NCI-H2227 (cell line): ENCODE results near the gene PAPOLG.
A peak's percentile ranks its signal among the peaks of the same experiment; 100 is the strongest.

Experiments
- DNase-seq: peaks from one replicate; lab custom pipeline; 2025; ENCODE audit not compliant: unreplicated experiment; lab: John Stamatoyannopoulos, UW

PAPOLG gene

DNA sequence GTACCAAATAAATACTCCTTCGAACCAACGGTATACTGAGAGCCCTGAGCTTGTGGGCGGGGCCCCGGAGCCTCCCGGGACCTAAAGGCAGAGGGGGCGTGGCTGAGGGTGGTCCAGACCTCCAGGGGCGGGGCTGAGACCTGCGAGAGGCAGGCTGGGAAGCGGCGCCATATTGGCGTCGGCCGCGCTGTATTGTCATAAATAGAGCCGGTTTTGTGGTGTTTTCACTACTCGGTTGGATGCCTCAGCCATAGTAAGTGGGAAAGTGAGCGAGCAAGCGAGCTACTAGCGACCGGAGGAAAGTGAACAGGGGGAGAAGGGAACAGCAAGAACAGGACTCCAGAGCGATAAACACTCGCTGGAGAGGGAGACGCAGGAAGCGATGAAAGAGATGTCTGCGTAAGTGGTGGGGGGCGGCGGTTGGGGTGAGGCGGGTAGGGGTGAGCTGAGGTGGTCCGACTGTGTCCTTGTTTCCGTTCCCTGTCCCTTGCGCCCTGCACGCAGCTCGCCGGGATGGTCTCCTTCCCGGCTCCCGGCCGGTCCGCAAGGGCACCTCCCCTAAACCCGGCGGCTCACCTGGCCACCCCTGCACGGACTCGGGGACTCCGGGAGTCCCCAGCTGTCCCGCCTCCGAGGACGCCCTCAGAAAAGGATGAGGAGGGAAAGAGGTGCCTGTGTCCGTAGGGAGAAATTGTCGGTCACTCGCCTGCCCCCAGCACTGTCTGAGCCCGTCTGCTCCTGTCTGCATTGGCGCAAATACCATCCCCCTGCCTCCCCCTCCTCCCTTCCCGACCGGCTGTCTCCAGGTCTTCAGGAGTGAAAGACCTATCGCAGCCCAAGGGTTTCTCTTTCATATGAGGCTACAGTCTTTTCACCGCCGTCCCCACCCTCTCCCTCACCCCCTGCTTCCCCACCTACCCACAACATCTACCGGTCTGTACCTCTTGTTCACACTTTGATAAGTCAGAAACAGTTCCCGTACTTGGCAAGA lies at the start of gene PAPOLG:
PAPOLG (plus strand) TSS at position 172 of the 991 bp plus-strand sequence; CDS start at position 383, 211 bp downstream.
- peak; percentile 98 for DNase-seq

DNA sequence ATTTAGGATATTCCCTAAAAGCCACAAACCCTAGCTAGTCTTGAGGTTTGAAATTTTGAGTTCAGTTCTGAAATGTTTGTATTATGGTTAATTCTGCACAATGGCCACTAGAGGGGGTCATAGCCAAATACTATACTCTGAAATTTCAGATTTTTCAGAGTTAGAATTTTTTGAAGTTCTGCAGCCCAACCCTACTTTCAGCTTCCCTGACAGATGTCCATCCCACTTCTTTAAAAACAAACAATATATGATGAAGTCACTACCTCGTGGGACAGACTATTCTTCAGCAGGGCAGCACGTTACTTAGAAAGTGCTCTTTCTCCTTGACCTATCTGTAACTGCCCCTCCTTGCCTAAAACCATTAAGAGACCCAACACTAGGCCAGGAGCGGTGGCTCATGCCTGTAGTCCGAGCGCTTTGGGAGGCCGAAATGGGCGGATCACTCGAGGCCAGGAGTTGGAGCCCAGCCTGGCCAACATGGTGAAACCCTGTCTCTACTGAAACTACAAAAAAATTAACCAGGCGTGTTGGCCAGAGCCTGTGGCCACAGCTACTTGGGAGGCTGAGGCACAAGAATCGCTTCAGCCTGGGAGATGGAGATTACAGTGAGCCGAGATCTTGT lies 48.2 kb upstream of the PAPOLG start:
- DNase-seq = peak; percentile 59

DNA sequence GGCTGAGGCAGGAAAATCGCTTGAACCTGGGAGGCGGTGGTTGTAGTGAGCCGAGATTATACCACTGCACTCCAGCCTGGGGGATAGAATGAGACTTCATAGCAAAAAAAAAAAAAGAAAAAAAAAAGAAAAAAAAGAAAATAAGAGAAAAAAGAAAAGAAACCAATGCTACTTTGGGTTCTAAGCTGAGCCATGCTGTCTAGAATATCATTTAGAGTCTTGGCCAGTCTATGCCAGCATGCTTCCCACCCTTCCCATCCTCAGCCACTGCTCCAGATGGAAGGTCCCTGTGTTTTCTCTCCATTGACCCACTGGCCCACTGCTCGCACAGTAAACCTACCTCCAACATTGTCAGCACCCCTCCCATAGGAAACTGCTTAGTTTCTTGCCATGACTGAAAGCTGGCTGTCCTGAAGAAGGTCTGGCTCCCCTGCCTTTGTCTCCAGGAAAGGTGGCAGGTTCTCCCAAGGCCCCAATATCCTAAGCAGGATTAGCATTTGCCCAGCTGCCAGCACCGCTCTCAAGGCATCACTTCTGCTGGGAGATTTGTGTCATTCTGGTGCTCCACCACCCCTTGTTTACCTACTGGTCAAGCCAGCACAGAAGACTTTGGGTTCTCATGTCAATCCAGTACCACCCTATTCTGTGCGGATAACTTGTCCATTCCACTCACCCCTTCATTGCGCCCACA lies 47.3 kb upstream of the PAPOLG start:
- DNase-seq = no peak

DNA sequence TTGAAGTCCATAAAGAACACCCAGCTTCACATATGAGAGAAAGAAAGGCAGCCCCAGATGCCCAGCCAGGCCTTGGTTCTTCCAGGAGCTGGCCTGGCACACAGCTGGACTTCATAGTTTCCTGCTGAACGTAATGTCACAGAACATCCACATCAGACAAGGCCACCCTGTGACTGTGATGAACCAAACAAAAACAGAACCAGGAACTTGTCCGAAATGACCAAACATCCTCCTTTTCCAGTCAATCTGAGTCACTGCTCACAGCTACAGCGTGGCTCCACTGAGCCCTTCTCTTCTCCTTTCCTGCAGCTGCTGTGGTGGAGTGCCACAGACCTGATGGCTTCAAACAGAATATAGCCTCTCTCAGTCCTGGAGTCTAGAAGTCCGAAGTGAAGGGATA lies 45.4 kb upstream of the PAPOLG start:
- DNase-seq = no peak

DNA sequence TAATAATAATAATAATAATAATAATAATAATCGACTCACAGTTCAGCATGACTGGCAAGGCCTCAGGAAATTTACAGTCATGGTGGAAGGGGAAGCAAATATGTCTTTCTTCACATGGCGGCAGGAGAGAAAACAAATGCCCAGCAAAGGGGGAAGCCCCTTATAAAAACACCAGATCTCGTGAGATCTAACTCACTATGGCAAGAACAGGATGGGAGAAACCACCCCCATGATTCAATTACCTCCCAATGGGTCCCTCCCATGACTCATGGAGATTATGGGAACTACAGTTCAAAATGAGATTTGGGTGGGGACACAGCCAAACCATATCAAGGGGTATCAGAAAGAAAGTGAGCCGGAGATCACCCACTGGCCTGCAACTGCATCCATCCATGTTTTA lies 40.5 kb upstream of the PAPOLG start:
- no peak for DNase-seq

DNA sequence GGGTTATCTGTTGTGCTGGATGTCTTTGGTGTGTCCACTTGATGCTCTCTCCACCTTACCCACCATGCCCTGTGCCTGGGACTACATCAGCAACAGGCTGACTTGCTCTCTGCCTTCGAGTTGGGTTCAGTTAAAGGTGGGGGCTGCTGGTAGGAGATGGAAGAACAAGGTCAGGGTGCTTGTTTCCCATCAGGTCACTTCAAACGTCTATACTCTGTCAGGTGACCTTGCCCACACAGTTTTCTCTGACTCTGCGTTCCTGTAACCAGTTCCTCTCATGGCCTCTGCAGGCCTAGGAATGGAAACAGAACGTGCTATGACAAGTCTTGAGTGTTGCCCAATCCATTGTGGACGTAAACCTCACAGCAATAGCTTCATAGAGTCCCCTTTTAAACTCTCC lies 38.4 kb upstream of the PAPOLG start:
- DNase-seq = no peak

DNA sequence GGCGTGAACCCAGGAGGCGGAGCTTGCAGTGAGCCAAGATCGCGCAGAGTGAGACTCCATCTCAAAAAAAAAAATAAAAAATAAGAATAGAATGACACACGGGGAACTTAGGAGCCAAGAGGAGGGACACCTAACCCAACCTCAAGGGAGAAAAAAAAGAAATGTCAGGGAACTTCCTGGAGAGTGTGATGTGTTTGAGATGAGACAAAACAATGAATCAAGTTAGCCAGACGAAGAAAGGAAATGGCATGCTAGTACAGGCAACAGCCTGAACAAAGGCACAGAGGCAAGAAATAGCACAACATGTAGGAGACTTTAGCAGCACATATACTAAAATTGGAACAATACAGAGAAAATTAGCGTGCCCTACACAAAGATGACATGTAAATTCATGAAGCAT lies 36.7 kb upstream of the PAPOLG start:
- DNase-seq = no peak

DNA sequence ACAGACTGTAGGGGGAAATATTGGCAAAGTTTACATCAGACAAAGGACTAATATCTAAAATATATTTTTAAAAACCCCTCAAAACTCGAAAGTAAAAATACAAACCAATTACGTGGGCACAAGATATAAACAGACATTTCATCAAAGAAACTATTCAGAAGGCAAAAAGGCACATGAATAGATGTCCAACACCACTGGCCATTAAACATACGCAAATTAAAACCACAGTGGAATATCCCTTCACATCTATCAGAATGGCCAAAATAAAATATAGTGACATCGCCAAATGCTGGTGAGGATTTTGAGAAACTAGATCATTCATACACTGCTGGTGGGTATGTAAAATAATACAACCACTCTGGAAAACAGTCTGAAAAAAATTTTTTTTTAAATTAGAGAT lies 30.6 kb upstream of the PAPOLG start:
- no peak for DNase-seq

DNA sequence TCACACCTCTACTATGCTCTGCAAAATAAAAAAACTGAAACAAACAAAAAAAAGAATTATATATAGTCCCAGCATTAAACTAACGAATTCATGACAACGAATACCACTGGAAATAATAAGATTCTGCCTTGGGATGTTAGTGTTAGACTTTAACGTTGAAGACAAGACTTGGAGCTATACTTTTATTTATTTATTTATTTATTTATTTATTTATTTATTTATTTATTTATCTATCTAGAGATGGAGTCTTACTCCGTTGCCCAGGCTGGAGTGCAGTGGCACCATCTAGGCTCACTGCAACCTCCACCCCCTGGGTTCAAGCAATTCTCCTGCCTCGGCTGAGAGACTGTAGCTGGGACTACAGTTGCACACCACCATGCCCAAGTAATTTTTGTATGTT lies 27.2 kb upstream of the PAPOLG start:
- no peak for DNase-seq

DNA sequence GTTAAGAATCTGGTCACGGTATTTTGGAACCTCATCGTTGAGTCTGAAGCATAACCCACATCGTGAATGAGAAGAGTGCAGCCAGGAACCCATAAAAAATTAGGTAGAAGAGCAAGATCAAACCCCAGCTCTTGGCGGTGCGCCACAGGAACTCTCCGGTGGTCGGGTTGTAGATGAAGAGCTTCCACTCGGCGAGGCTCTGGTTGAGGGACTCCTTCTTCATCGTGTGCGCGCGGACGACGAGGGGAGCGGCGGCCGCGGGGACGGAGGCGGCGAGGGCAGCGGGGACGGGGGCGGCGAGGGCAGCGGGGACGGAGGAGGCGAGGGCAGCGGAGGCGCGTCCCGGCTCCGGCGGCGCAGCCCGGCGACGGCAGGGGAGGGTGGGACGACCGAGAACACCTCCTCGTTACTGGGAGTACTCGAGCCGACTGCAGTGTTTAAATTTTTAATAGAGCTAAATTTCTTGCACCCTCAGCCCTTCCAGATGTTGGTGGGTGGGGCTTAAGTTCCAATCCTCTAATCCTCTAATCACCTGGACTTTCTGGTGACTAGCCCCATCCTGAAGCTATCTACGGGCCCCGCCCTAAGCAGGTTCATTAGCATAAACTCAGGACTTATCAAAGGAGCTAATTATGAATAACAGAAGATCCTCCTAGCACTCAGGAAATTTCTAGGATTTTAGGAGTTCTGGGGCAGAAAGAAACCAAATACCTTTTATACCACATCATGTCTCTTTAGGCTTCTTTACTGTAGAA lies 20.4 kb upstream of the PAPOLG start:
- DNase-seq = peak; percentile 13

DNA sequence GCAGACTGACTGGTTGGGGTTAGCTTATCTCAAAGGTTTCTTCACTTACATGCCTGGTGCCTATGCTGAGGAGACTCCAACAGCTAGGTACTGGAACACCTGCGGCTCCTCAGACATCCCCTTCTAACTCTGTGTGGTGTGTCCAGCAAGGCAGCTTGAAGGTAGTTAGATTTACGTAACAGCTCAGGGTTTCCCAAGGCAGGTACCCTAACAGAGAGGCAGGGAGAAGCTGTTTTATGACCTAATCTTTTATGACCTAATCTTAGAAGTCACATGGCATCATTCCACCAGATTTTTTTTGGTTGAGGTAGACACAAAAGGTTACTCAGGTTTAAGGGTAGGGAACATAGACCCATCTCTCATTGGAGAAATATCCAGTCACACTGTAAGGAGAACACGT lies 17.4 kb upstream of the PAPOLG start:
- DNase-seq = no peak

DNA sequence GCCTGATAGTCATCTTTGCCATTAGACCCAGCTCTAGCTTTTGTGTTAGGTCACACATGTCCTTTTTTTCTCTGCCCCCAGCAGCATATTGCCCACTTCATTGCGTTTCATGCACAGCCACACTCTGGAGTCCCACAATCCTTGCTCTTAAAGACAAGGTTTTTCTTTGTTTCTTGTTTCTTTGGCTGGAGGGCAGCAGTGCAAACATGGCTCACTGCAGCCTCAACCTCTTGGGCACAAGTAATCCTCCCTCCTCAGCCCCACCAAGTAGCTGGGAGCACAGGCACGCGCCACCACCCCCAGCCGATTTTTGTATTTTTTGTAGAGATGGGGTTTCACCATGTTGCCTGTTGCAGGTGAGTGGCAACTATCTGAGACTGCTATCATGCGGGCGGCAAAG lies 16.9 kb upstream of the PAPOLG start:
- no peak for DNase-seq

DNA sequence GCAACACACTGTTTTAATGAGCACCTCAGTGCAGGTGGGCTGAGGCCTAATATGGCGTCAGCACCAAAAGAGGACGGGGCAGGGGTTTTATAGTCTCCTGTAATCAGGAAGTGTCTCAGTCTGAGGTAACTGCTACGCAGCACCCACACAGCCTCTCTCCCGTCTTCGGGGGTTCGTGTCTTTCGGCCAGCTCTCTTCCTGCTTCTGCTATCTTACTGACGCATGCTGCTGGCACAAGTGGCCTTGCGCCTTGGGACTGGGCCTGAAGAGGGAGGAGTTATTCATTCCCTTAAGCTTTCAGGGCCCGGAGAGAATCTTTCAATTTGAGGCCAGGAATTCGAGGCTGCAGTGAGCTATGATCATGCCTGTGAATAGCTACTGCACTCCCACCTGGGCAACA lies 14.5 kb upstream of the PAPOLG start:
- no peak for DNase-seq

DNA sequence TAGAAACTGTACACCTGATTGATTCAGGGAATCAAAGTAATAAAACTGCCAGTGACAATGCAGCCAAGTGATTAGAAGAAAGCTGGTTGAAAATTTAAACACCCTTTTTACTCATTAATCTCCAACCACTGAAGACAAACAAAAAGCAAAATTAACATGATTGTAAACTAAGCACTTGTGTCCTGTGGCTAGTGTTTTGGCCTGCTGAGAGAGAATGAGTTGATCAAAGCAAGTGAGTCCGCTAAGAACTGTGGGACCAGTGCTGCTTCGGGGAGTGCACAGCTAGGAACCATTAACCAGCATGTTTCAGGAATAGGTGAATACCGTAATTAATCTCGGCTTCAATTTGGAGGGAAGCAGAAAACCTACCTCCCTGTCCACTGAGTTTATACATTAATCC lies 13.6 kb upstream of the PAPOLG start:
- DNase-seq = no peak

DNA sequence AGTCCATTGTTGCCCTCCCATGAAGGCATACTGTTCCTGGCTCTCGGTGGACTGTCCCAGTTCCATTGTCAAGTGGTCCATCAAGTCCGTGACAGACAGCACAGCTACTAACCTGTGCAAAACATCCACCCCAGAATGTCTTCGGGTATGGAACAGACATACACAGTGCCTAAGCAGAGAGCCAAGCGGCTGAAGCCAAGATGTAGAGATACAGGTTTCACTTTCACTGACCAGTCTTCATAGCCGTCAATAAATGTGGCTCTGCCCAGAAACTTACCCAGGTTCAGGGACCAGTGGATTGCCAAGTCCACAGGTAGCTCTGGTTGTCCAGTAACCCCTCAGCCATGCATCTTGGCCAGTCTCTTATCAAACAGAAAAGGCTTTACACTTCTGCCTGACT lies 10.7 kb upstream of the PAPOLG start:
- no peak for DNase-seq

DNA sequence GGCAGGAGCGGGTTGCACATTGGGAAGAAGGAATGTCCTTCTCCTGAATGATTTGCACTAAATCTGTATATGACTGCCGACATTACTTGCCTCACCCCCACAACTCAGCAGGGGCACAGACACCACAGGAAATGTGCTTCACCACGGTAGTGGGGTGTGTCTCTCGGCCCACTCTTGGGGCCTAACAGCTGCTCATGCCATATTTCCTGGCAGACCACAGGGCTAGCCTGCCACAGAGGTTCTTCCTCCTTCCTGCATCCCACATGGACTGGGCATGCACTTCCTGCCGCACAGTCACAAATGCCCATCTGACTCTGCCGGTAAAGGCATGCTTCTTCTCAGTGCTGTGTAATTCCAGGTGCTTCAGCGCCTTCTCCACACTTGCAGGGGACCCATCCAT lies 10.3 kb upstream of the PAPOLG start:
- no peak for DNase-seq

DNA sequence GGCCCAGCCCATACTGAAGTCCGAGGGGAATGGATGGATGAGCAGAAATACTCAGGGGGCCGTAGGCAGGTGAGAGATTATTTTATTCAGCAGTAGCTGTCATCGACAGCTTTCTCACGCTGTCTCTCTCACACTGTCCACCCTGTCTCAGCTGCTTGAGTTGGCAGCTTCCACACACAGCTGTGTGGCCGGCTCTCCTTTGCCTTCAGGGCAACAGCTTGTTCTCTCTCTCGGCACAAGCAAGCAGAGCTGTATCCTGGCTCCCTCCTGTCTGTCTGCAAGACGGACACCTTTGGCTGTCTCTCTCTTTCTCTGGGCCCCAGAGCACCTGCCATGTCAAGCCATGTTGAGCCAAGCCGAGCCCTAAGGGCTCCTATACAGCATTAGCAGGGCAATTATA lies 9.8 kb upstream of the PAPOLG start:
- no peak for DNase-seq

DNA sequence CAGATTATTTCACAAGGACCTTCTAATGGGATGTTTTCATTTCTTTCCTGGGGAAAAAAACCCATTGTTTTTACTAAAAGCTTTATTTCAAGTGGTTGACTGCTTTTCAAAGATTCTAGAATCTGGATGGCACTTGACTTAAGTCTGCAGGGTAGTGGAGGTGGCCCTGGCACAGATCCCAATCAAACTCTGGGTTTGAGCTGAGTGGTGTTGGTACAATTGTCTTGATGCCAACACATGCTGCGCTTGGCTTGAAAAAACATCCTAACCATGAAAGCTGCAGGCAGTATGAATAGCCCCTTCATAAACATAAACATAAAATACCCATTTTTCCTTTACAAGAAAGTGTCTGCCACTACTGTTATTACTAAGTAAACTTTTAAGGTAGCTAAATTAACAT lies 3.6 kb downstream of the PAPOLG start:
- no peak for DNase-seq

DNA sequence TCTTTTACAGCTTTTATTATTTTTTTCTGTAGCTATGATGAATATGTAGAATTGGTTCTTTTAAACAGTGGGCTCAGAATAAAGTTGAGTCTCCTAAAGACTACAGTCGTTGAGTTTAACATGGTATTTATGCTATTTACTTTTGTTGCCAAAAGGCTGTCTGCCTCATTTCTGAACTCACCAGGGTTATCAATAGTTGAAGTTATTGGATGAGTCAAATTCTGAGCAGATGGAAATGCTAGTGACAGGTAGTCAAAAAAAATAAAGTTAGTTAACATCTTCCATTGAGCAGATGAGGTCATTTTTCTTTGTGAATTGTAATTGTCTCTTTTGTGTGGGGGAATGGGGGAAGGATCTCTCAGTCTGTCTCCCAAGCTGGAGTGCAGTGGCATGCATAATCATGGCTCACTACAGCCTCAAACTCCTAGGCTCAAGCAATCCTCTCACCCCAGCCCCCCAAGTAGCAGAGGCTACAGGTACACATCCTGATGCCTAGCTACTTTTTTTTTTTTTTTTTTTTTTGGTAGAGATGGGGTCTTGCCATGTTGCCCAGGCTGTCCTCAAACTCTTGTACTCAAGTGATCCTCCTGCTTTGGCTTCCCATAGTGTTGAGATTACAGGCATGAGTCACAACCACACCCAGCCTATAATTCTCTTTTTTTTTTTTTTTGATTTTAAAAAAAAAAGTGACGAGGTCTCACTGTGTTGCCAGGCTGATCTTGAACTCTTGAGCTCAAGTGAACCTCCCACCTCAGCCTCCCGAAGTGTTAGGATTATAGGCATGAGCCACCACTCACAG lies 8.9 kb downstream of the PAPOLG start:
- no peak for DNase-seq

DNA sequence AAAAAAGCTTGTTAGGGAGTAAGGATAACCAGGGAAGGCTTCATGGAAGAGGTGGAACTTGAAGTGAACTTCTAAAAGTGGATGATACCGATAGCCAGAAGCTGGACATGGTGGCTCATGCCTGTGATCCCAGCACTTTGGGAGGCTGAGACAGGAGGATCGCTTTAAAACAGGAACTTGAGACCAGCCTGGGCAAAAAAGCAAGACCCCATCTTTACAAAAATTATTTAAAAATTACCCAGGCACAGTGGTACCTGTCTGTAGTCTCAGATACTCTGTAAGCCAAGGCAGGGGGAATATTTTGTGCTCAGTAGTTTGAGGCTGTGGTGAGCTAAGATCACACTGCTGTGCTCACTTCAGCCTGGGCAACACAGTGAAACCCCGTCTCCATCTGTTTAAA lies 10.2 kb downstream of the PAPOLG start:
- DNase-seq = no peak
